Natural killer cell (primary cell): ENCODE results near the gene HPGDS. TPM values are rescaled to one million over a fixed set of nuclear protein-coding genes. Genes with fewer than 3 reads are reported as not detected.
"Not testable (repeated sequence)": the region's sequence is repeated elsewhere in the genome, so short reads cannot be mapped to it uniquely, and the experiment has no call there.

ENCODE experiments used
- ATAC-seq, 3 donors: fragments of 150-1000 bp in 2 of 3; fragments of 200-7000 bp in 1 of 3; cut with Tn5 transposase; 1 replicate in 1 of 3; 2 replicates in 2 of 3; pipeline ENCODE4 v1.10.0; 2021; ENCODE audit warnings: mild to moderate bottlenecking in 2 of 3, moderate library complexity in 2 of 3
- DNase-seq, 2 donors: peaks; one replicate each; pipeline versions ENCODE4 v3.0.0 to v3.0.0-alpha.2; 2013 to 2021; ENCODE audit warnings: mixed read lengths in 1 of 2
- H3K27ac ChIP-seq: one replicate; pipeline ENCODE4 v1.5.1; 2013; ENCODE audit warnings: mild to moderate bottlenecking, low read length
- H3K27me3 ChIP-seq: one replicate; pipeline ENCODE4 v1.6.1; 2013; ENCODE audit warnings: low read length; ENCODE audit not compliant: control insufficient read depth, insufficient read depth
- H3K36me3 ChIP-seq: one replicate; pipeline ENCODE4 v1.6.1; 2013; ENCODE audit warnings: low read length; ENCODE audit not compliant: control insufficient read depth, insufficient read depth
- H3K4me1 ChIP-seq: one replicate; pipeline ENCODE4 v1.6.1; 2013; ENCODE audit warnings: low read length; ENCODE audit not compliant: control insufficient read depth, insufficient read depth
- H3K4me3 ChIP-seq: one replicate; pipeline ENCODE4 v1.5.1; 2013; ENCODE audit warnings: low read length
- H3K9me3 ChIP-seq: one replicate; pipeline ENCODE4 v1.6.1; 2013; ENCODE audit warnings: low read length; ENCODE audit not compliant: control insufficient read depth, insufficient read depth
- H3K27ac Mint-ChIP-seq, 2 donors: one replicate each; pipeline ENCODE4 v1.8.0; 2022; ENCODE audit warnings: mild to moderate bottlenecking in 2 of 2, mixed read lengths in 2 of 2, moderate library complexity in 1 of 2
- H3K27me3 Mint-ChIP-seq, 2 donors: one replicate each; pipeline ENCODE4 v1.8.0; 2022; ENCODE audit warnings: low read depth in 2 of 2, mixed read lengths in 2 of 2
- H3K36me3 Mint-ChIP-seq: one replicate; pipeline ENCODE4 v1.8.0; 2022; ENCODE audit warnings: mixed read lengths
- H3K4me1 Mint-ChIP-seq, 2 donors: one replicate each; pipeline ENCODE4 v1.8.0; 2022; ENCODE audit warnings: mixed read lengths in 2 of 2
- H3K4me3 Mint-ChIP-seq: one replicate; pipeline ENCODE4 v1.8.0; 2022; ENCODE audit warnings: mild to moderate bottlenecking, moderate library complexity, mixed read lengths
- H3K9me3 Mint-ChIP-seq, 2 donors: one replicate each; pipeline ENCODE4 v1.8.0; 2022; ENCODE audit warnings: mixed read lengths in 2 of 2
- WGBS: methylation state at CpG from one replicate; pipeline ENCODE4 v1.1.7; 2013; ENCODE audit warnings: missing lambda C conversion rate; ENCODE audit not compliant: insufficient coverage; 5-methylcytosine and 5-hydroxymethylcytosine counted together
- intact Hi-C: fragments of 100-400 bp; cut with micrococcal nuclease; formaldehyde crosslinking; loops from one replicate; pipeline ENCODE4 v1.14.2; 2022
- total RNA-seq, 4 donors: library from RNA; stranded (reverse); fragments of 120-200 nt in 1 of 4; gene quantifications; one replicate each; pipeline versions ENCODE4 v1.2.3 to v1.2.4, GENCODE V29; 2013 to 2022
- TF ChIP-seq, protein P1 (sequence below): fragments of 200-600 bp; IDR thresholded peaks from one replicate; pipeline ENCODE4 v1.8.0; 2022; ENCODE audit warnings: antibody characterized with exemption

HPGDS gene
- total RNA-seq, 3 donors from 2014 or later (not counting 1 experiment from before 2014, with no cell fraction given) = 0.36 to 4.3 TPM; not detected in 1

DNA sequence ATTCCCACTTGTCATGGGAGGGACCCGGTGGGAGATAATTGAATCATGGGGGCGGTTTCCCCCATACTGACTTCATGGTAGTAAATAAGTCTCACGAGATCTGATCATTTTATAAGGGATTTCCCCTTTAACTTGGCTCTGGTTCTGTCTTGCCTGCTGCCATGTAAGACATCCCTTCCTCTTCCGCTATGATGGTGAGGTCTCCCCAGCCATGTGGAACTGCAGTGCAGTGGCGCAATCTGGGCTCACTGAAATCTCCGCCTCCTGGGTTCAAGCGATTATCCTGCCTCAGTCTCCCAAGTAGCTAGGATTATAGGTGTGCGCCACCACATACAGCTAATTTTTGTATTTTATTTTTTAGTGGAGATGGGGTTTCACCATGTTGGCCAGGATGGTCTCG, 2.9 kb downstream of the HPGDS start:
- no peaks in the 10 kb centered on the region for H3K36me3 Mint-ChIP-seq
- Histone ChIP-seq H3K27ac (no peak overlapping the region), H3K9me3 (no peaks in the 10 kb centered on the region), H3K27me3 (no peaks in the 10 kb centered on the region), H3K4me1 (no peaks in the 10 kb centered on the region), H3K4me3 (no peak overlapping the region), H3K36me3 (no peaks in the 10 kb centered on the region)
- DNase-seq (peak in 1 of 2 donors; percentile 38), ATAC-seq (peak in 1 of 3 donors; percentile 55)
- TF ChIP-seq, protein P1, sequence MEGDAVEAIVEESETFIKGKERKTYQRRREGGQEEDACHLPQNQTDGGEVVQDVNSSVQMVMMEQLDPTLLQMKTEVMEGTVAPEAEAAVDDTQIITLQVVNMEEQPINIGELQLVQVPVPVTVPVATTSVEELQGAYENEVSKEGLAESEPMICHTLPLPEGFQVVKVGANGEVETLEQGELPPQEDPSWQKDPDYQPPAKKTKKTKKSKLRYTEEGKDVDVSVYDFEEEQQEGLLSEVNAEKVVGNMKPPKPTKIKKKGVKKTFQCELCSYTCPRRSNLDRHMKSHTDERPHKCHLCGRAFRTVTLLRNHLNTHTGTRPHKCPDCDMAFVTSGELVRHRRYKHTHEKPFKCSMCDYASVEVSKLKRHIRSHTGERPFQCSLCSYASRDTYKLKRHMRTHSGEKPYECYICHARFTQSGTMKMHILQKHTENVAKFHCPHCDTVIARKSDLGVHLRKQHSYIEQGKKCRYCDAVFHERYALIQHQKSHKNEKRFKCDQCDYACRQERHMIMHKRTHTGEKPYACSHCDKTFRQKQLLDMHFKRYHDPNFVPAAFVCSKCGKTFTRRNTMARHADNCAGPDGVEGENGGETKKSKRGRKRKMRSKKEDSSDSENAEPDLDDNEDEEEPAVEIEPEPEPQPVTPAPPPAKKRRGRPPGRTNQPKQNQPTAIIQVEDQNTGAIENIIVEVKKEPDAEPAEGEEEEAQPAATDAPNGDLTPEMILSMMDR = no peak
- peak overlapping the region in 1 of 2 donors; percentile 8 for H3K27ac Mint-ChIP-seq
- H3K4me1 Mint-ChIP-seq = peaks cover 9 to 10% of the 10 kb centered on the region in 2 donors
- 78% methylated on average over 9 of the region's 9 CpGs for WGBS
- H3K9me3 Mint-ChIP-seq = no peaks in the 10 kb centered on the region
- H3K27me3 Mint-ChIP-seq = no peaks in the 10 kb centered on the region
- intact Hi-C loops = no loop called here
- peak overlapping the region; percentile 72 for H3K4me3 Mint-ChIP-seq

DNA sequence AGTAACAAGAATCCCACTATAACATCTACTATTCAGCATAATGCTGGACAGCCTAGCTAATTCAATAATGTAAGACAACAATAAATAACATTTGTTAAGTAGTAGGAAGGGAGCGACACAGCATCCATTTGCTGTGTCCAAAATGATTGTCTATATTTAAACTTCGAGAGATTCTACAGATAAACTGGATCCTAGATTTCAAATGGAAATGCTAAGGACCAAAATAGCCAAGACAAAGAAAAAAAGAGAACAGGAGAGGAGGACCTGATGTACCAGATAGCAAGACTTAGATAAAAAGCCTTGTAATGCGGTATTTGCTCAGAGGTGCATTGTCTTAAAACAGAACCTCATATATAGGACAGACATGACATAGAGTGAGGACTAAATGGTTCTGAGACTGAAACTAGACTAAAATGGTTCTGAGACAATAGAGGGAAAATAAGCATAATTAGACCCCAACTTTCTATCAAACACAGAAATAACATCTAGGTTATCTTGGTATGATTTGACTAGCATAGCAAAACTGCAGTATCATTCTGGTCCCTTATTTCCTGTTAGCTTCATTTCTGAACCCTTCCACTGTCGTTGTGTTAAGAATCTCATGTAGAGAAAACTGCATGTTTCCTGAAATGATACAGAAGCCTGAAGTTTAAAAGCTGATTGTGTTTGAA, 3.8 kb downstream of the HPGDS start:
- H3K36me3 ChIP-seq = no peaks in the 10 kb centered on the region
- no peak overlapping the region for H3K27ac Mint-ChIP-seq
- intact Hi-C loops = no loop called here
- no peaks in the 10 kb centered on the region for H3K27me3 ChIP-seq
- peaks cover 9 to 10% of the 10 kb centered on the region in 2 donors for H3K4me1 Mint-ChIP-seq
- no peak overlapping the region for H3K27ac ChIP-seq
- H3K36me3 Mint-ChIP-seq = no peaks in the 10 kb centered on the region
- TF ChIP-seq, protein P1 = no peak
- peak in 1 of 3 donors; percentile 54 for ATAC-seq
- 91% methylated on average over 2 of the region's 4 CpGs for WGBS
- DNase-seq = peak in 1 of 2 donors; percentile 17
- no peaks in the 10 kb centered on the region for H3K9me3 ChIP-seq
- no peaks in the 10 kb centered on the region for H3K9me3 Mint-ChIP-seq
- no peaks in the 10 kb centered on the region for H3K4me1 ChIP-seq
- no peaks in the 10 kb centered on the region for H3K27me3 Mint-ChIP-seq
- no peak overlapping the region for H3K4me3 ChIP-seq
- H3K4me3 Mint-ChIP-seq = peak overlapping the region; percentile 41

DNA sequence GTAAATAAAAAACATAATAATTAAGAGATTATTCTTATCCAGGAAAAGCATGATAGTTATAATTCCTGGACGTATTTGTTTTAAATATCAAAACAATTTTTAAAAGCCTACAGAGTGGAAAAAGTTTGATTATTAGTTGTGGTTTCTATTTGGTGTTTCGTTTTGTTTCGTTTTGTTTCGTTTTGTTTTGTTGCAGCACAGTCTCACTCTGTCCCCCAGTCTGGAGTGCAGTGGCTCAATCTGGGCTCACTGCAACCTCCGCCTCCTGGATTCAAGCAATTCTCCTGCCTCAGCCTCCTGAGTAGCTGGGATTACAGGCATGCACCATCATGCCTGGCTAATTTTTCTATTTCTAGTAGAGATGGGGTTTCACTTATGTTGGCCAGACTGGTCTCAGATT, 5.8 kb downstream of the HPGDS start:
- WGBS = 86% methylated on average over 4 of the region's 5 CpGs
- intact Hi-C loops, H3K27ac ChIP-seq, ATAC-seq, DNase-seq, H3K27me3 ChIP-seq, H3K36me3 ChIP-seq, H3K36me3 Mint-ChIP-seq, H3K4me1 ChIP-seq, H3K27ac Mint-ChIP-seq, H3K4me3 Mint-ChIP-seq, H3K9me3 ChIP-seq, H3K9me3 Mint-ChIP-seq, H3K4me3 ChIP-seq, H3K27me3 Mint-ChIP-seq: not testable (repeated sequence)
- peaks cover 10 to 14% of the 10 kb centered on the region in 2 donors for H3K4me1 Mint-ChIP-seq

DNA sequence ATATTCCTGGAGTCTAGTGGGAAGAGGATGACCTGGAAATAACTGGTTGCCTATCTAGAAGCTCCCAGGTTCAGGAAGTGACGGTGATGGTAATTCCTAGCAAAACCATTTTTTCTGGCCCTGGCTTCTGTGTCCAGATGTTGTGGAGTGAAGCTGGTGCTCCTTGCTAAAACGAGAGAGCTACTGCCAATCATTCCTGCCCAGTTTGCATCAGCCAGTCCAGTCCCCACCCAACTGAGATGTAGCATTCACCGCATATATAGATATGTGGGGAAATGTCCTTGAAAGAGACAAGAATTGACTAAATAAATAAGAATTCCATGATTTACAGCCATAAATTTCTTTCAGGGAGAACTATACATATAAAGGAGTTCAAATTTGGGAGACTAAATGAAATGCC, 6.3 kb downstream of the HPGDS start:
- H3K27ac ChIP-seq = no peak overlapping the region
- no peaks in the 10 kb centered on the region for H3K27me3 Mint-ChIP-seq
- H3K9me3 ChIP-seq = no peaks in the 10 kb centered on the region
- H3K4me1 Mint-ChIP-seq = peaks cover 10 to 14% of the 10 kb centered on the region in 2 donors
- intact Hi-C loops = no loop called here
- TF ChIP-seq, protein P1 = no peak
- no peaks in the 10 kb centered on the region for H3K36me3 ChIP-seq
- no peaks in the 10 kb centered on the region for H3K9me3 Mint-ChIP-seq
- DNase-seq (no peak), ATAC-seq (no peak)
- no peaks in the 10 kb centered on the region for H3K4me1 ChIP-seq
- WGBS = 50% methylated on average over 1 of the region's 3 CpGs
- no peak overlapping the region for H3K4me3 ChIP-seq
- no peak overlapping the region for H3K27ac Mint-ChIP-seq
- H3K27me3 ChIP-seq = no peaks in the 10 kb centered on the region
- H3K4me3 Mint-ChIP-seq = no peak overlapping the region
- H3K36me3 Mint-ChIP-seq = no peaks in the 10 kb centered on the region
